ENCODE measurements around the gene POFUT2.

DNA sequence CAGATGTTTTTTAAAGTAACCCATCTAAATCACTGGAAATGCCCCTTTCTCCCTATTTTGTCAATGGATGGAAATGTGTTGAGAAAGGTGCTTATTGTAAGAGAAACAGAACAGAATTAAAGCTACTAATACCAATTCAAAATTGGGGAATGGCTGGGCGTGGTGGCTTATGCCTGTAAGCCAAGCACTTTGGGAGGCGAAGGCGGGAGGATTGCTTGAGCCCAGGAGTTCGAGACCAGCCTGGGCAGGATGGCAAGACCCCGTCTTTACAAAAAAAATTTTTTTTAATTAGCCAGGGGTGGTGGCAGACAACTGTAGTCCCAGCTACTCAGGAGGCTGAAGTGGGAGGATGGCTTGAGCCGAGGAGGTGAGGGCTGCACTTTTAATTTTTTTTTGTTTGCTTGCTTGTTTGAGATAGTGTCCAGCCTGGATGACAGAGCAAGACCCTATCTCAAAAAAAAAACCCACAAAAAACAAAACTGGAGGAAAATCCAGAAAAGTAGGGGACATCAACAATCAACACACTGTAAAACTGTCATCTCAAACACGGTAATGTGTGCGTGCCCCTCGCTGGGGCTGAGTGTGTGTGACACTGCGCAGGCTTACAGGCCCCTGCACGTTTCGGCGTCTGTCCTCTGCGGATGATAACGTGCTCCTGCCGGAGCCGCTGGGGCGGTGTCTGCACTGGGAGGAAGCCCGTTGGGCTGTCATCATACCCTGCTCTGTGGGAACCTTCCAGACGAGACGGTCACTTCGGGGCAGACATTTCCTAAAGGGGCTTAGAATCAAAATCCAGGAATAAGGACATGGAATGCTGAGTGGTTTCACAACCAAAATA lies 11.6 kb upstream of the POFUT2 start:
- TF ChIP-seq, protein P1, sequence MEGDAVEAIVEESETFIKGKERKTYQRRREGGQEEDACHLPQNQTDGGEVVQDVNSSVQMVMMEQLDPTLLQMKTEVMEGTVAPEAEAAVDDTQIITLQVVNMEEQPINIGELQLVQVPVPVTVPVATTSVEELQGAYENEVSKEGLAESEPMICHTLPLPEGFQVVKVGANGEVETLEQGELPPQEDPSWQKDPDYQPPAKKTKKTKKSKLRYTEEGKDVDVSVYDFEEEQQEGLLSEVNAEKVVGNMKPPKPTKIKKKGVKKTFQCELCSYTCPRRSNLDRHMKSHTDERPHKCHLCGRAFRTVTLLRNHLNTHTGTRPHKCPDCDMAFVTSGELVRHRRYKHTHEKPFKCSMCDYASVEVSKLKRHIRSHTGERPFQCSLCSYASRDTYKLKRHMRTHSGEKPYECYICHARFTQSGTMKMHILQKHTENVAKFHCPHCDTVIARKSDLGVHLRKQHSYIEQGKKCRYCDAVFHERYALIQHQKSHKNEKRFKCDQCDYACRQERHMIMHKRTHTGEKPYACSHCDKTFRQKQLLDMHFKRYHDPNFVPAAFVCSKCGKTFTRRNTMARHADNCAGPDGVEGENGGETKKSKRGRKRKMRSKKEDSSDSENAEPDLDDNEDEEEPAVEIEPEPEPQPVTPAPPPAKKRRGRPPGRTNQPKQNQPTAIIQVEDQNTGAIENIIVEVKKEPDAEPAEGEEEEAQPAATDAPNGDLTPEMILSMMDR (IDR thresholded peaks at IDR 0.05; ENCODE audit: insufficient read depth, low read length), result no peak
- no peak for TF ChIP-seq POLR2AphosphoS5 (IDR thresholded peaks at IDR 0.05; ENCODE audit: low read depth)
- no peak for TF ChIP-seq GABPA (IDR thresholded peaks at IDR 0.05; ENCODE audit: low read depth)
- TF ChIP-seq, protein P2, sequence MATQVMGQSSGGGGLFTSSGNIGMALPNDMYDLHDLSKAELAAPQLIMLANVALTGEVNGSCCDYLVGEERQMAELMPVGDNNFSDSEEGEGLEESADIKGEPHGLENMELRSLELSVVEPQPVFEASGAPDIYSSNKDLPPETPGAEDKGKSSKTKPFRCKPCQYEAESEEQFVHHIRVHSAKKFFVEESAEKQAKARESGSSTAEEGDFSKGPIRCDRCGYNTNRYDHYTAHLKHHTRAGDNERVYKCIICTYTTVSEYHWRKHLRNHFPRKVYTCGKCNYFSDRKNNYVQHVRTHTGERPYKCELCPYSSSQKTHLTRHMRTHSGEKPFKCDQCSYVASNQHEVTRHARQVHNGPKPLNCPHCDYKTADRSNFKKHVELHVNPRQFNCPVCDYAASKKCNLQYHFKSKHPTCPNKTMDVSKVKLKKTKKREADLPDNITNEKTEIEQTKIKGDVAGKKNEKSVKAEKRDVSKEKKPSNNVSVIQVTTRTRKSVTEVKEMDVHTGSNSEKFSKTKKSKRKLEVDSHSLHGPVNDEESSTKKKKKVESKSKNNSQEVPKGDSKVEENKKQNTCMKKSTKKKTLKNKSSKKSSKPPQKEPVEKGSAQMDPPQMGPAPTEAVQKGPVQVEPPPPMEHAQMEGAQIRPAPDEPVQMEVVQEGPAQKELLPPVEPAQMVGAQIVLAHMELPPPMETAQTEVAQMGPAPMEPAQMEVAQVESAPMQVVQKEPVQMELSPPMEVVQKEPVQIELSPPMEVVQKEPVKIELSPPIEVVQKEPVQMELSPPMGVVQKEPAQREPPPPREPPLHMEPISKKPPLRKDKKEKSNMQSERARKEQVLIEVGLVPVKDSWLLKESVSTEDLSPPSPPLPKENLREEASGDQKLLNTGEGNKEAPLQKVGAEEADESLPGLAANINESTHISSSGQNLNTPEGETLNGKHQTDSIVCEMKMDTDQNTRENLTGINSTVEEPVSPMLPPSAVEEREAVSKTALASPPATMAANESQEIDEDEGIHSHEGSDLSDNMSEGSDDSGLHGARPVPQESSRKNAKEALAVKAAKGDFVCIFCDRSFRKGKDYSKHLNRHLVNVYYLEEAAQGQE (IDR thresholded peaks at IDR 0.05; ENCODE audit: insufficient replicate concordance, low read depth), result no peak
- TF ChIP-seq SPI1 (IDR thresholded peaks at IDR 0.05; ENCODE audit: borderline replicate concordance, low read depth), result no peak
